Measurements from ENCODE around the gene AGER.
A peak's percentile ranks its signal among the peaks of the same experiment; 100 is the strongest.
"Not testable (repeated sequence)": the region's sequence is repeated elsewhere in the genome, so short reads cannot be mapped to it uniquely, and the experiment has no call there.

AGER gene

GRCh38 chr6:32146687-32147086 lies 37.4 kb downstream of the AGER start:
- Mint-ChIP-seq H3K4me3 (peak overlapping the region; percentile 44), H3K4me1 (peaks cover 60% of the 10 kb centered on the region), H3K27me3 (ENCODE audit: low read depth, poor library complexity) (peaks cover 54% of the 10 kb centered on the region), H3K9me3 (peaks cover 8% of the 10 kb centered on the region), H3K36me3 (ENCODE audit: low read depth) (peaks cover 11% of the 10 kb centered on the region), H3K27ac (peak overlapping the region; percentile 45)
- DNase-seq, result no peak
- no peak for TF ChIP-seq CTCF (IDR thresholded peaks at IDR 0.05)

- no peak for DNase-seq
- Mint-ChIP-seq H3K9me3 (peaks cover 8% of the 10 kb centered on the region), H3K4me1 (peaks cover 60% of the 10 kb centered on the region), H3K27me3 (ENCODE audit: low read depth, poor library complexity) (peaks cover 52% of the 10 kb centered on the region), H3K27ac (peak overlapping the region; percentile 45), H3K36me3 (ENCODE audit: low read depth) (peaks cover 11% of the 10 kb centered on the region), H3K4me3 (peak overlapping the region; percentile 44)
- TF ChIP-seq CTCF (IDR thresholded peaks at IDR 0.05), result no peak
Observed at GRCh38 chr6:32146287-32146686, 37.8 kb downstream of the AGER start.

GRCh38 chr6:32144238-32144637 lies 39.8 kb downstream of the AGER start:
- not testable (repeated sequence) for H3K9me3 Mint-ChIP-seq, DNase-seq, H3K27ac Mint-ChIP-seq, H3K4me3 Mint-ChIP-seq
- Mint-ChIP-seq H3K27me3 (ENCODE audit: low read depth, poor library complexity) (peaks cover 35% of the 10 kb centered on the region), H3K36me3 (ENCODE audit: low read depth) (peaks cover 11% of the 10 kb centered on the region), H3K4me1 (peaks cover 49% of the 10 kb centered on the region)

- H3K4me3 Mint-ChIP-seq, result no peak overlapping the region
- peaks cover 10% of the 10 kb centered on the region for H3K27me3 Mint-ChIP-seq (ENCODE audit: low read depth, poor library complexity)
- peaks cover 23% of the 10 kb centered on the region for H3K4me1 Mint-ChIP-seq
- no peaks in the 10 kb centered on the region for H3K9me3 Mint-ChIP-seq
- no peaks in the 10 kb centered on the region for H3K36me3 Mint-ChIP-seq (ENCODE audit: low read depth)
- TF ChIP-seq CTCF (IDR thresholded peaks at IDR 0.05), result no peak
- H3K27ac Mint-ChIP-seq, result no peak overlapping the region
- DNase-seq, result no peak
Observed at GRCh38 chr6:32140420-32141046, 43.5 kb downstream of the AGER start.

GRCh38 chr6:32139590-32139989 lies 44.5 kb downstream of the AGER start:
- no peak for TF ChIP-seq CTCF (IDR thresholded peaks at IDR 0.05)
- Mint-ChIP-seq H3K9me3 (no peaks in the 10 kb centered on the region), H3K36me3 (ENCODE audit: low read depth) (no peaks in the 10 kb centered on the region), H3K27ac (no peak overlapping the region), H3K4me1 (peaks cover 27% of the 10 kb centered on the region), H3K27me3 (ENCODE audit: low read depth, poor library complexity) (peaks cover 18% of the 10 kb centered on the region), H3K4me3 (no peak overlapping the region)
- no peak for DNase-seq

GRCh38 chr6:32137454-32137853 lies 46.6 kb downstream of the AGER start:
- Mint-ChIP-seq H3K9me3 (no peaks in the 10 kb centered on the region), H3K4me3 (no peak overlapping the region), H3K27me3 (ENCODE audit: low read depth, poor library complexity) (peaks cover 36% of the 10 kb centered on the region), H3K36me3 (ENCODE audit: low read depth) (no peaks in the 10 kb centered on the region), H3K27ac (no peak overlapping the region), H3K4me1 (peaks cover 27% of the 10 kb centered on the region)
- no peak for TF ChIP-seq CTCF (IDR thresholded peaks at IDR 0.05)
- DNase-seq, result no peak
